Nephron (organoid): ENCODE data around the gene GMIP.

Experiments
- H3K27ac Mint-ChIP-seq, 3 experiments: 2 replicates each; pipeline ENCODE4 v1.8.0; 2020; ENCODE audit warnings: mixed read lengths in 3 of 3, mild to moderate bottlenecking in 2 of 3, moderate library complexity in 1 of 3
- H3K27me3 Mint-ChIP-seq: 2 replicates; pipeline ENCODE4 v1.8.0; 2021; ENCODE audit warnings: low read depth, mild to moderate bottlenecking, moderate library complexity, mixed read lengths
- H3K36me3 Mint-ChIP-seq: 2 replicates; pipeline ENCODE4 v1.8.0; 2020; ENCODE audit warnings: low read depth, mixed read lengths
- H3K4me1 Mint-ChIP-seq: 2 replicates; pipeline ENCODE4 v1.8.0; 2020; ENCODE audit warnings: mixed read lengths
- H3K4me3 Mint-ChIP-seq, 3 experiments: 2 replicates each; pipeline ENCODE4 v1.8.0; 2020; ENCODE audit warnings: mild to moderate bottlenecking in 3 of 3, mixed read lengths in 3 of 3, moderate library complexity in 2 of 3
- H3K9me3 Mint-ChIP-seq: 2 replicates; pipeline ENCODE4 v1.8.0; 2020; ENCODE audit warnings: mixed read lengths
- TF ChIP-seq, protein P1 (sequence below), 3 experiments: fragments of 200-600 bp; sonication (generic); IDR thresholded peaks; one replicate each; pipeline ENCODE4 v1.5.0; 2021; ENCODE audit warnings: antibody characterized with exemption in 3 of 3; ENCODE audit not compliant: unreplicated experiment in 3 of 3

The GMIP gene

DNA sequence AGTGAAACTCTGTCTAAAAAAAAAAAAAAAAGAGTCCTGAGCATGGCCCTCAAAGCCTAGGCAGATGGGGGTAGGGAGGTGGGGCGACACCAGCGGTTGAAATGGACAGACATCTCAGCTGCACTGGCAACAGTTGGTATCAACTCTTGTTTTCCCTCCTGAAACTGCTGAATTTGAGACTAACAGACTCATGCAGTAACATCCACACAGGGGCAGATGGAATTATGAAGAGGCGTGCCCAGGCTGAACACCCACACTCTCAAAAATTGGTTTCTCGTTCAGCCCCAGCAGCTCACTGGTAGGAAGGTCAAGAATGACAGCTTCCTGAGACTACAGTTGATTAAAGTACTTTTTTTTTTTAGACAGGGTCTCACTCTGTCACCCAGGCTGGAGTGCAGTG lies 49.1 kb downstream of the GMIP start:
- peaks cover 17% of the 10 kb centered on the region for H3K36me3 Mint-ChIP-seq
- peaks cover 6% of the 10 kb centered on the region for H3K4me1 Mint-ChIP-seq
- no peak overlapping the region for H3K4me3 Mint-ChIP-seq
- H3K27me3 Mint-ChIP-seq, result peaks cover 3% of the 10 kb centered on the region
- no peak overlapping the region for H3K27ac Mint-ChIP-seq
- TF ChIP-seq, protein P1, sequence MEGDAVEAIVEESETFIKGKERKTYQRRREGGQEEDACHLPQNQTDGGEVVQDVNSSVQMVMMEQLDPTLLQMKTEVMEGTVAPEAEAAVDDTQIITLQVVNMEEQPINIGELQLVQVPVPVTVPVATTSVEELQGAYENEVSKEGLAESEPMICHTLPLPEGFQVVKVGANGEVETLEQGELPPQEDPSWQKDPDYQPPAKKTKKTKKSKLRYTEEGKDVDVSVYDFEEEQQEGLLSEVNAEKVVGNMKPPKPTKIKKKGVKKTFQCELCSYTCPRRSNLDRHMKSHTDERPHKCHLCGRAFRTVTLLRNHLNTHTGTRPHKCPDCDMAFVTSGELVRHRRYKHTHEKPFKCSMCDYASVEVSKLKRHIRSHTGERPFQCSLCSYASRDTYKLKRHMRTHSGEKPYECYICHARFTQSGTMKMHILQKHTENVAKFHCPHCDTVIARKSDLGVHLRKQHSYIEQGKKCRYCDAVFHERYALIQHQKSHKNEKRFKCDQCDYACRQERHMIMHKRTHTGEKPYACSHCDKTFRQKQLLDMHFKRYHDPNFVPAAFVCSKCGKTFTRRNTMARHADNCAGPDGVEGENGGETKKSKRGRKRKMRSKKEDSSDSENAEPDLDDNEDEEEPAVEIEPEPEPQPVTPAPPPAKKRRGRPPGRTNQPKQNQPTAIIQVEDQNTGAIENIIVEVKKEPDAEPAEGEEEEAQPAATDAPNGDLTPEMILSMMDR (IDR thresholded peaks at IDR 0.05; ENCODE audit: unreplicated experiment in 3 of 3), result no peak
- H3K9me3 Mint-ChIP-seq, result no peaks in the 10 kb centered on the region

DNA sequence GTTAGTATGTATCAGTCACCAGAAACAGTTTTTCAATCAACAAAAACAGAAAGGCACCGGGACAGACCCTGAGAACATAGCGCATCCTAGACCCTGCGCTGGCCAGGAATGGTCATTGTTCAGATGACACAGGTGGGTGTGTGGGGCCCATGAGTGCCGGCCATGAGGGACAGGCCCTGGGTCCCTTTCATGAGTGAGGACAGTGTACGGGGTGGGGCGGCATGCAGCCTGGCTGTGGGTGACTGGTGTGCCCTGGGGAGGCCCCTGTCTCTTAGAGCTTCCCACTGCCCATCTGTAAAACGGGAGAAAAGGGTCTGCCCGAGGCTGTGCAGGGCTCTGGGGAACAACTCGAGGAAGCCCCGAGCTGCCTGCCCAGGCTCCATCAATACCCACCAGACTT lies 50.8 kb downstream of the GMIP start:
- Mint-ChIP-seq H3K9me3 (no peaks in the 10 kb centered on the region), H3K36me3 (peaks cover 14% of the 10 kb centered on the region), H3K4me3 (no peak overlapping the region), H3K4me1 (peaks cover 6% of the 10 kb centered on the region), H3K27me3 (peaks cover 3% of the 10 kb centered on the region), H3K27ac (no peak overlapping the region)
- TF ChIP-seq, protein P1 (IDR thresholded peaks at IDR 0.05; ENCODE audit: unreplicated experiment in 3 of 3), result no peak

DNA sequence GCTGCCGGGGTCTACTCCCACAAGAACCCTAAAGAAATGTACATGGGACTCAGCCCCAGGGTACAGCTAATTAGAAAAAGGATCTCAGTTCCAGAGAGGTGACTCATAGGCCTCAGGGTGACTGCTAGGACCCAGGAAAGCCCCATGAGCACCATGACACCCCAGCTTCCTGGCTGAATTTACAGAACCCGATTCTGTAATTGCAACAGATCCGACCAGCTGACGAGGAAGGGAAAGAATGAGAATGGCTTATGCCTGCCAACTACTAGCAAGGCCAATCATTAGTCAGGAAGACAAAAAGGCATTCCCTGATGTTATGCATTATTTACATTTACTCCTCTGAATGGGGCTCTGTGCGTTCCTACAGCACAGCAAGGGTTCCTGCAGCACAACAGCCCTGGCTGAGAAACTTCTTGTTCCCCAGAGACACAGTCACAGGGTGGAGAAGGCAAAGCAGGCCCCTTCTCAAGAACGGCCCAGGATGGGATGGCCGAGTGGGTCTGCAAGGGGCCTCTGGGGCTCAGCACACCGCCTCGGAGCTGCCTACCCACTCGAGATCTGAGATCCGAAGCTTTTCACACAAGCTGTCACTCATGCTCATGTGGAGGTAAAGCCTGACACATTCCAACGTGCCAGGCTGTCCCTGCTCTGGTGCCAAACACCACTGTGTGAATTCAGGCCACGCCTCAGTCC lies 52.2 kb downstream of the GMIP start:
- Mint-ChIP-seq H3K27ac (peak overlapping the region; percentile 23 to 75 (median 46)), H3K36me3 (peaks cover 14% of the 10 kb centered on the region), H3K4me3 (no peak overlapping the region), H3K4me1 (peaks cover 6% of the 10 kb centered on the region), H3K27me3 (peaks cover 3% of the 10 kb centered on the region), H3K9me3 (no peaks in the 10 kb centered on the region)
- TF ChIP-seq, protein P1 (IDR thresholded peaks at IDR 0.05; ENCODE audit: unreplicated experiment in 3 of 3), result no peak

- Mint-ChIP-seq H3K4me3 (no peak overlapping the region), H3K36me3 (peaks cover 10% of the 10 kb centered on the region), H3K27ac (no peak overlapping the region), H3K4me1 (peaks cover 6% of the 10 kb centered on the region), H3K27me3 (peaks cover 3% of the 10 kb centered on the region), H3K9me3 (no peaks in the 10 kb centered on the region)
- TF ChIP-seq, protein P1 (IDR thresholded peaks at IDR 0.05; ENCODE audit: unreplicated experiment in 3 of 3), result no peak
Observed at GRCh38 chr19:19588546-19588945, 54.9 kb downstream of the GMIP start.

DNA sequence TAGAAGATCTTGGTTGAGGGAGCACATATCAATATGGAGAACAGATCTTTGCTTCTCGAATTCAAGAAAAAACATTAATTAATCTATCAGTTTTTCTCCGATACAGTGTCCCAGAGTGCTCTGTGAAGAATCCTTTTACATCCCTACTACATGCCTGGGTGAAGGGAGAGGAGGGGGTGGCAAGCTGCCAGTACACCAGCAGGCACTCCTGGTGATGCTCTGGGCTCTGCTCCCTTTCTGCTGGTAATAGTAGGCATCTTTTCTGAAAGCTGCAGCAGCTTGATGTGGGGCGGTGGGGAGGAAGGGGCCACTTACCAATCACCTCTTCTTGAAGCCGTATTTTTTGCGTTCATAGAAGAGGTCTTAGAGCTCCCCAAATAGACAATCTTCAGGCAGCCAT lies 55.7 kb downstream of the GMIP start:
- Mint-ChIP-seq H3K9me3 (no peaks in the 10 kb centered on the region), H3K27ac (peak overlapping the region in 1 of 3 experiments; percentile 36), H3K4me3 (no peak overlapping the region), H3K27me3 (peaks cover 3% of the 10 kb centered on the region), H3K4me1 (peaks cover 6% of the 10 kb centered on the region), H3K36me3 (peaks cover 6% of the 10 kb centered on the region)
- TF ChIP-seq, protein P1 (IDR thresholded peaks at IDR 0.05; ENCODE audit: unreplicated experiment in 3 of 3), result no peak

- no peaks in the 10 kb centered on the region for H3K9me3 Mint-ChIP-seq
- H3K4me3 Mint-ChIP-seq, result no peak overlapping the region
- H3K4me1 Mint-ChIP-seq, result no peaks in the 10 kb centered on the region
- TF ChIP-seq, protein P1 (IDR thresholded peaks at IDR 0.05; ENCODE audit: unreplicated experiment in 3 of 3), result no peak
- no peaks in the 10 kb centered on the region for H3K36me3 Mint-ChIP-seq
- no peaks in the 10 kb centered on the region for H3K27me3 Mint-ChIP-seq
- H3K27ac Mint-ChIP-seq, result no peak overlapping the region
Observed at GRCh38 chr19:19584356-19584755, 59.1 kb downstream of the GMIP start.
